HepG2 (cell line): ENCODE data around the gene CTSO. TPM values are rescaled to one million over a fixed set of nuclear protein-coding genes. Genes with fewer than 3 reads are reported as not detected.
"Not testable (repeated sequence)": the region's sequence is repeated elsewhere in the genome, so short reads cannot be mapped to it uniquely, and the experiment has no call there.

Experiments used
- ATAC-seq: fragments of 200-7000 bp; cut with Tn5 transposase; 3 replicates; pipeline ENCODE4 v1.9.1; 2020; ENCODE audit warnings: mild to moderate bottlenecking, moderate library complexity
- BruUV-seq: library from RNA; stranded (reverse); fragments of 400-500 nt; replicated peaks from 2 replicates; lab custom pipeline; 2021; lab: Mats Ljungman, UMichigan
- CTCF ChIA-PET: fragments of 300-600 bp; formaldehyde crosslinking; extraction: SDS; loops from one replicate; lab custom pipeline; 2021; ENCODE audit warnings: low total read pairs, inconsistent platforms, low intra/inter-chr PET ratio; lab: Yijun Ruan, JAX
- POLR2A ChIA-PET: fragments of 350-600 bp; sonication (Branson Sonifier 250); formaldehyde crosslinking; loops from one replicate; lab custom pipeline; 2020; ENCODE audit warnings: antibody characterized with exemption, inconsistent platforms; lab: Yijun Ruan, JAX
- DNase-seq: peaks from one replicate; pipeline ENCODE4 v3.0.0-alpha.2; 2015; ENCODE audit warnings: low spot score
- FAIRE-seq: peaks from 3 replicates; lab custom pipeline; 2011; peaks lifted over from hg19 to GRCh38; lab: Jason Lieb, UNC
- H2AFZ ChIP-seq: one replicate; pipeline ENCODE4 v1.6.1; 2011; ENCODE audit warnings: low read length, inconsistent platforms
- H3K27ac ChIP-seq: fragments of 300-600 bp; 3 replicates; pipeline ENCODE4 v1.8.0; 2011; ENCODE audit warnings: mixed run types, mild to moderate bottlenecking, mixed read lengths, low read length, inconsistent platforms; ENCODE audit not compliant: insufficient read depth; ENCODE audit errors: extremely low read length
- H3K27me3 ChIP-seq, 2 experiments: fragments of 200-600 bp in 1 of 2; 2 replicates in 1 of 2; 3 replicates in 1 of 2; pipeline versions ENCODE4 v1.6.0 to v1.8.0; 2011; ENCODE audit warnings: low read length in 2 of 2, mild to moderate bottlenecking in 2 of 2, moderate library complexity in 2 of 2, inconsistent platforms in 1 of 2; ENCODE audit not compliant: insufficient read depth in 2 of 2, control insufficient read depth in 1 of 2
- H3K36me3 ChIP-seq, 2 experiments: fragments of 200-600 bp in 1 of 2; replicated peaks in 1 of 2; 2 replicates in 1 of 2; 3 replicates in 1 of 2; pipeline versions ENCODE4 v1.5.1 to v1.8.0; 2011; ENCODE audit warnings: low read length in 2 of 2, inconsistent platforms in 1 of 2; ENCODE audit not compliant: insufficient read depth in 2 of 2, control insufficient read depth in 1 of 2
- H3K4me1 ChIP-seq: 2 replicates; pipeline ENCODE4 v1.5.1; 2012; ENCODE audit warnings: low read length, inconsistent platforms; ENCODE audit not compliant: insufficient read depth
- H3K4me2 ChIP-seq: 2 replicates; pipeline ENCODE4 v1.6.0; 2011; ENCODE audit warnings: low read depth, low read length, inconsistent platforms
- H3K4me3 ChIP-seq, 3 experiments: fragments of 200-600 bp in 1 of 3; sonication (generic), shearing (Covaris generic) in 1 of 3; replicated peaks in 1 of 3; 2 replicates each; pipeline ENCODE4 v1.5.1; 2011 to 2016; ENCODE audit warnings: low read length in 3 of 3, inconsistent platforms in 2 of 3, low read depth in 2 of 3, mild to moderate bottlenecking in 2 of 3, control low read depth in 1 of 3, mixed read lengths in 1 of 3; ENCODE audit not compliant: insufficient read depth in 1 of 3
- H3K79me2 ChIP-seq: one replicate; pipeline ENCODE4 v1.6.1; 2011; ENCODE audit warnings: low read length, inconsistent platforms; ENCODE audit not compliant: insufficient read depth
- H3K9ac ChIP-seq: 2 replicates; pipeline ENCODE4 v1.6.0; 2011; ENCODE audit warnings: mild to moderate bottlenecking, low read depth, low read length, inconsistent platforms; ENCODE audit not compliant: insufficient read depth
- H3K9me3 ChIP-seq: 2 replicates; pipeline ENCODE4 v1.5.1; 2012; ENCODE audit warnings: mild to moderate bottlenecking, low read length
- H4K20me1 ChIP-seq: 2 replicates; pipeline ENCODE4 v1.6.0; 2011; ENCODE audit warnings: inconsistent platforms, mild to moderate bottlenecking, low read length, moderate library complexity; ENCODE audit not compliant: insufficient read depth
- HHEX ChIP-seq: IDR thresholded peaks from 2 replicates; pipeline ENCODE4 v1.6.1; 2016; ENCODE audit warnings: control low read depth
- RXRB ChIP-seq: IDR thresholded peaks from 2 replicates; pipeline ENCODE4 v1.6.1; 2016; ENCODE audit warnings: borderline replicate concordance, missing genetic modification reagents, missing compliant biosample characterization
- ZBTB46 ChIP-seq: sonication (generic); formaldehyde crosslinking; IDR thresholded peaks from 2 replicates; pipeline ENCODE4 v1.4.0; 2020; ENCODE audit warnings: mild to moderate bottlenecking, missing genetic modification reagents, borderline replicate concordance
- ZMAT3 ChIP-seq: sonication (generic); formaldehyde crosslinking; conservative IDR thresholded peaks from 2 replicates; pipeline ENCODE4 v1.7.0; 2021; ENCODE audit warnings: missing genetic modification reagents
- WGBS: methylation state at CpG from one replicate; pipeline ENCODE4 v1.1.6; 2017; ENCODE audit warnings: low lambda C conversion rate; 5-methylcytosine and 5-hydroxymethylcytosine counted together
- in situ Hi-C: cut with HindIII; loops from 2 replicates; pipeline ENCODE4 v1.10.0; 2017; ENCODE audit warnings: low pct_unique_long_range_greater_than_20kb; ENCODE audit not compliant: extremely low pct_ligation_motif_present
- intact Hi-C: fragments of 100-400 bp; cut with micrococcal nuclease; formaldehyde crosslinking; loops from one replicate; pipeline ENCODE4 v1.10.0; 2022; ENCODE audit not compliant: unreplicated experiment
- polyA plus RNA-seq, 8 experiments: library from polyadenylated mRNA; depleted of rRNA in 3 of 8; stranded (reverse) in 7 of 8; unstranded in 1 of 8; fragments of >200 nt; fragmentation: Illumina TruSeq in 4 of 8; extraction: Trizol in 4 of 8; gene quantifications; 2 replicates each; pipeline versions ENCODE4 v1.2.1 to v1.2.3, GENCODE V29; 2011 to 2016; ENCODE audit warnings: low read depth in 4 of 8, missing spikeins in 1 of 8, mixed read lengths in 1 of 8; ENCODE audit not compliant: insufficient read depth in 1 of 8
- total RNA-seq, 5 experiments: library from RNA; depleted of rRNA; stranded (reverse); fragments of >200 nt; fragmentation: Illumina TruSeq; extraction: Trizol; gene quantifications; 2 replicates each; pipeline ENCODE4 v1.2.3, GENCODE V29; 2016; ENCODE audit warnings: low read depth in 1 of 5
- TF ChIP-seq, protein P1 (sequence below): sonication (generic); formaldehyde crosslinking; IDR thresholded peaks from 2 replicates; pipeline ENCODE4 v1.8.0; 2022; ENCODE audit warnings: missing genetic modification reagents, mild to moderate bottlenecking, borderline replicate concordance

CTSO gene
- total and polyA plus RNA-seq, 2 of the 13 experiments (the other 11 are each of a cell fraction or from before 2014, with no cell fraction given), result 0.07 to 0.17 TPM

DNA sequence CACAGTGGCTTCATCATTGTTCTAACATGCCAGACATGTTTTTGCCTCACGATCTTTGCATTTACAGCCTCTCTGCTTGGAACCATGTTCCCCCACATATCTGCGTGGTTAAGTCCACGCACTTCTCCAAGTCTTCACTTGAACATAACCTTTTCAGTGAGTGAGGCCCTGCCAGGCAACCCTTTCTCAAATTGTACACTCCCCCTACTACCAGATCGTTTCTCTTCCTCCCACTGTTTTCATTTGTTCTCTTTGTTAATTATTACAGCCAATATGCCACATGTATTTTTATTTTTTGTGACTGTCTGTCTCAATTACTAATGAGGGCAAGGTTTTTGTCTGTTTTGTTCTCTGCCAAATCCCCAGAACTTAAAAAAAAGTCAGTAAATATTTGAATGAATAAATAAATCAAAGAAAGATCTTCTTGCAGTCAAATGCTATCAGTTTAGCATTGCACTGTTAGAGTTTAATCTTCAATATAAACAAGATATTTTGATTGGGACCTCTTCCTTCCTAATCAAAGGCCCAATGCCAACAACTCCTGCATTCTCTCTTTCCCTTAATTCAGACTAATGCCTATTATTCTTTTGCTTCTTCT, 18.2 kb downstream of the CTSO start:
- Histone ChIP-seq H3K27ac (no peak overlapping the region), H3K27me3 (no peaks in the 10 kb centered on the region), H3K4me1 (no peaks in the 10 kb centered on the region), H3K9me3 (no peaks in the 10 kb centered on the region), H3K79me2 (no peaks in the 10 kb centered on the region), H3K36me3 (no peaks in the 10 kb centered on the region), H4K20me1 (no peaks in the 10 kb centered on the region), H2AFZ (no peak overlapping the region), H3K4me2 (no peak overlapping the region), H3K4me3 (no peak overlapping the region), H3K9ac (no peak overlapping the region)
- in situ Hi-C loops (no loop called here), intact Hi-C loops (no loop called here)
- TF ChIP-seq ZMAT3 (CRISPR knock-in tag) (no peak), HHEX (CRISPR knock-in tag) (no peak), RXRB (CRISPR knock-in tag) (no peak), ZBTB46 (no peak)
- TF ChIP-seq, protein P1, sequence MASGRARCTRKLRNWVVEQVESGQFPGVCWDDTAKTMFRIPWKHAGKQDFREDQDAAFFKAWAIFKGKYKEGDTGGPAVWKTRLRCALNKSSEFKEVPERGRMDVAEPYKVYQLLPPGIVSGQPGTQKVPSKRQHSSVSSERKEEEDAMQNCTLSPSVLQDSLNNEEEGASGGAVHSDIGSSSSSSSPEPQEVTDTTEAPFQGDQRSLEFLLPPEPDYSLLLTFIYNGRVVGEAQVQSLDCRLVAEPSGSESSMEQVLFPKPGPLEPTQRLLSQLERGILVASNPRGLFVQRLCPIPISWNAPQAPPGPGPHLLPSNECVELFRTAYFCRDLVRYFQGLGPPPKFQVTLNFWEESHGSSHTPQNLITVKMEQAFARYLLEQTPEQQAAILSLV, result no peak
- ATAC-seq (no peak), FAIRE-seq (no peak), DNase-seq (no peak)
- POLR2A ChIA-PET, result no interaction called here
- no TSS peak for BruUV-seq
- CTCF ChIA-PET, result no interaction called here
- WGBS, result 12% methylated on average over 4 of the region's 4 CpGs

DNA sequence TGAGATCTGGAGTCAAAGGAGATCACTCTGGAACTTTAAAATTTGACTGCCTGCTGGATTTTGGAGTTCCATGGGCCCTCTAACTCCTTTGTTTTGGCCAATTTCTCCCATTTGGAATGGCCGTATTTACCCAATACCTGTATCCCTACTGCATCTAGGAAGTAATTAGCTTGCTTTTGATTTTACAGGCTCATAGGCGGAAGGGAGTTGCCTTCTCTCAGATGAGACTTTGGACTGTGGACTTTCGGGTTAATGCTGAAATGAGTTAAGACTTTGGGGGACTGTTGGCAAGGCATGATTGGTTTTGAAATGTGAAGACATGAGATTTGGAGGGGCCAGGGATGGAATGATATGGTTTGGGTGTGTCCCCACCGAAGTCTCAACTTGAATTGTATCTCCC, 19.0 kb downstream of the CTSO start:
- FAIRE-seq, H3K27me3 ChIP-seq, ATAC-seq, H2AFZ ChIP-seq, intact Hi-C loops, H3K4me2 ChIP-seq, POLR2A ChIA-PET, H4K20me1 ChIP-seq, BruUV-seq, H3K9me3 ChIP-seq, H3K79me2 ChIP-seq, CTCF ChIA-PET, H3K4me3 ChIP-seq, DNase-seq, H3K36me3 ChIP-seq, H3K27ac ChIP-seq, H3K9ac ChIP-seq, in situ Hi-C loops, H3K4me1 ChIP-seq: not testable (repeated sequence)
- 19% methylated on average over 4 of the region's 4 CpGs for WGBS
